ENCODE measurements around the gene CCM2.

Gene CCM2

GRCh38 chr7:45000093-45001032, at the start of gene CCM2:
Gene CCM2, plus strand, starts transcription at chr7:45000201. Its CDS starts 133 bp downstream, at chr7:45000334.
- DNase-seq: no peak

DNA sequence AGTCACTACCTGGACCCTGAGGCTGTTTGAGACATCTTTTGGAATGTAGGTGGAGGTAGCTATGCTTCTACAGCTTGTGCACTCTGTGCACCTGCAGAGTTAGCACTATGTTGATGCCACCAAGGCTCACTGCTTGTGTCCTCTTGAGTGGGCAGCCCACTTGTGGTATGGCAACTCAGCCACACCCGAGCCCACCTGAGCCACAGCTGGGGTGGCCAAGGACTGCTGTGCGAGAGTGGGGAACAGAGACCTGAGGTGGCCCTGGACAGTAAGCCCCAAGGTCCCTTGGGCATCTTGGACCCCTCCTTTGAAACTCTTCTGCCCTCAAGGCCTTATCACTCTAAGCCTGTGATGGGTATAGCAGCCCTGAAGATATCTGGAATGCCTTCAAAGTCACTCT, 46.8 kb upstream of the CCM2 start:
- no peak for DNase-seq

DNA sequence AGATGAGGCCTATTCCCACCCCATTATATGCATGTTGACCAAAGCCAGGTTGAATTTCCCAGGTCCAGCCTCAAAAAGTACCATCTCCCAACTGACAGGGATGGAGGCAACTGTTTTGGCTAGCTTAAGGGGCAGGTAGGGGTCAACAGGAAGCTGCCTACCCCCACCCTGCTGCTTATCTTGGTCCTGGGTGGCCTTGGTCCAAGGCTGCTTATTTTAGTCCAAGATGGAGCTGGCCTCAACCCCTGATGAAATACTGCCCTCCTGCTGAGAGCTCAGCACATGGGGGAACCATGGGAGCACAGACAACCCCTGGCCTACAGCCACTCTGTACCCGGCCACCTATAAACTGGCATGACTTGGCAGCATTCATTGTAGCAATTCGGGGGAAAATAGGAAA, 44.3 kb upstream of the CCM2 start:
- no peak for DNase-seq

DNA sequence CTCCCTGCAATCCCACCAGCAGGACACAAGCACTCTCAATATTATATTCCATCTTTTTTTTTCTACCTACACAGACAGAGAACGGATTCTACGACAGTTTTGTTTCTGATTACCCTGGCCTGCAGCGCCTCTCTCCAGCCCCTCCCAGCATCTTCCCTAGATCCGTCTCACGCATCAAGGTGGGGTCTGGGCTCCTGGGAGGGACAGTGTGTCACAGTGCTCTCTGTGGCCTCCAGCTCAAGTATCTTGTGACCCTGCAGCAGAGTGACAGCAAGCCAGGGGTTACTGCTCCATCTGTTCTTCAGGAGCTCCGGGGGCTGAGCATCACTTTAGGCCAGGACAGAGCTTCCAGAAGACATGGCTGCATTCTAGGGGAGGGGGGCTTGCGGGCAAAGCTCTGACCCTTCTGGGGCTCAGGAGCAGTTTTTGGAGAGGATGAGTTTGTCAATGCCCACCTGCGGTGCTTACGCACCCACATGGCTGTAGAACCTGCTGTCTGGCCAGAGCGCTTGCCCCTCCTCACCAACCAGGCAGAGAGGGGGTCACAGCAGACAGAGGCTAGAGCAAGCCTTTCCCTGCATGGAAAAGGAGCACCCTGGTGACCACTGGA, 43.7 kb upstream of the CCM2 start:
- no peak for DNase-seq

DNA sequence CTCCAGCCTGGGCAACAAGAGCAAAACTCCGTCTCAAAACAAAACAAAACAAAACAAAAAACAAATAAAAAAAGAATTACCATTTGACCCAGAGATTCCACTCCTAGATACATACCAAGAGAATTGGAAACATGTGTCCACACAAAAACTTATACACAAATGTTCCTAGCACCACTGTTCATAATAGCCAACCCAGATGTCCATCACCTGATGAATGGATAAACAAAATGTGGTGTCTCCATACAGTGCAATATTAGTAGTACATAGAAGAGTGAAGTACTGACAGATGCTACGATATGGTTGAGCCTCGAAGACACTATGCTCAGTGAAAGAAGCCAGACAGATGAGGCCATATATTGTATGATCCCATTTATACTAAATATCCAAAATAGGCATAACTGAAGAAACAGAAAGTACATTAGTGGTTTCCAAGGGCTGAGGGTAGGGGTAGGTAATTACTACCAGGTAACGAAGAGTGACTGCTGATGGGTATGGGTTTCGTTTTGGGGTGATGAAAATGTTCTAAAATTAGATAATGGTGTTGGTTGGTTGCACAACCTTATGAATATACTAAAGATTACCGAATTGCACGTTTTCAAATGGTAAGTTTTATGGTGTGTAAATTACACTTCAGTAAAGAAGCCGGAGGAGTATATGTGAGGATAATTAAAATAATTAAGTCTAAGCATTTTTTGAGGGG, 41.2 kb upstream of the CCM2 start:
- DNase-seq: no peak

GRCh38 chr7:44959433-44959951, 40.5 kb upstream of the CCM2 start:
- no peak for DNase-seq

DNA sequence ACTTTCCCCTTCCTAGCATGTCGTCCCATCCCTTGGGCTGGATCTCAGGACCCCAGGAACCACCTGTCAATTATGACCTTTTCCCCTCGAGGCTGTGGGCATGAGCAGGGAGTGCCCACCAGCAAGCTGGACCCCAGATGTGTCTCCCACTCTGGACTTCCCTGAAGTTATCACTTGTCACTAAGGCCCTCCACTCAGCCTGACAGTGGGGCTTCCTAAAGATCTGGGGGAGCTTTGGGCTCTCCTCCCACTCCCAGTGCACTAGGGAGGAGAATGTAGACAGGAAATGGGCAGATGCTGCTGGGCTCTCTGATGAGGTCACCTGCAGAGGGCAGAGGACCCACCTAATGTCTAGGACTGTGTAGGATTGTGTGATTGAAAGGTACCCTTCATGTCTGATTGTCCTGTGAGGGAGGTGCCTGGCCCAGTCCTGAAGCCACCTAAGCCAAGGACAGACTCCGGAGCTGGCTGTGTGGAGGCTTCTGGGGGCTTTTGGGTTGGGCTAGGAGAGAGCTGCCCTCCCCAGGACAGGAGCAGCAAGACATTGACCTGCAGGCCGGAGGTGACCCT, 39.9 kb upstream of the CCM2 start:
- DNase-seq: no peak

GRCh38 chr7:44961844-44962482, 38.0 kb upstream of the CCM2 start:
- DNase-seq: no peak

DNA sequence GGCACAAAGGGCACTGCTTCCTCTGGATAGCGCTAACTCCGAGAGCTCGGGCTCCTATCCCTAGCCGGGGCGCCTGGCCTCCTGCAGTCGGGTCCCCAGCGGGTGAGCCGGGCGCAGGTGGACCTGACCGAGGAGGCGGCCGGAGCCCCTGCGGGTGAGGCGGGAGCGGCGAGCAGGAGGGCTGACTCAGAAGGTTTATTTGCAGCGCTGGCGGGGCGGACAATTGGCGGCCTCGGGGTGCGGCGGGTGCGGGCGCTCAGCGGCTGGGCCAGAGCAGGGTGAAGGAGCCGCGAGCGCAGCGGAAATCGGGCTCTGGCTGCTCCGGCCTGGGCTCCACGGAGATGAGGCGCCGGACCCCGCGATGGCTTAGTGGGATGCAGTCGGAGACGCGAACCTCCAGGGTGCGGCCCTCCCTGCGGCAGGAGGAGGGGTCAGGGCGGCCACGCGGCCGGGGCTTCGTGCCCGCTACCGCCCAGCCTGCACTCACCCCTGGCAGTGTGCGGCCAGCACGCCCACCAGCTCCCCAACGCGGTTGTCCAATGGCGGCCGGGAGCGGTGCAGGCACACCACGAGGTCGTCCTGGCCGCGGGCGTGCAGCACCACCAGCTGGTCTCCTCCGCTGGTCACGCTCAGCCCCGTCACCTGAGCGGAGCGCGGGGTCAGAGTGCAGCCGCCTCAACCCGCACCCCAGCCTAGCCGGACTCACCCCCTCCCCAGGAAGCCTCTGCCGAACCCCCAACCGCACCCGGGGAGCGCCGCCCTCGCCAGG, 37.3 kb upstream of the CCM2 start:
- DNase-seq: no peak

- DNase-seq: no peak
Observed at GRCh38 chr7:44963364-44964290, 36.4 kb upstream of the CCM2 start.

DNA sequence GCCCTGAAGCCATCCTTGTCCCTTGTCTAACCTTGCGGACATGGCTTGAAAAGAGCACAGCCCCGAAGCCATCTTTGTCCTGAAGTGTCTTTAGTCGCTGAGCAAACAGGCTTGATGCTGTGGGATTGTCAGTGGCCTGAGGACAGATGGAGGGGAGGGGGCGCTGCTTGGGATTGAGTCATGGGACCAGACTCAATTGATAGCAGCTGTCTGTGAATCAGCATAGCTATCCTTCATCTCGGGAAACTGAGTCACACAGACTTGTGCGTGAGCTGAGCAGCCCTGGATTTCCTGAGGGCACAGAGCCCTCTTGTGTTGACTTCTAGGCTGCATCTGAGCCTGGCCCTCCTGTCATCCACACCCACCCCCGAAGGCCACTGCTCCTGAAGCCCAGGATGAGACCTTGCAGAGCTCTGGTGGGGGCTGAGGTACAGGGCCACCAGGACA, 35.6 kb upstream of the CCM2 start:
- no peak for DNase-seq

- no peak for DNase-seq
Observed at GRCh38 chr7:44964831-44965440, 35.1 kb upstream of the CCM2 start.

DNA sequence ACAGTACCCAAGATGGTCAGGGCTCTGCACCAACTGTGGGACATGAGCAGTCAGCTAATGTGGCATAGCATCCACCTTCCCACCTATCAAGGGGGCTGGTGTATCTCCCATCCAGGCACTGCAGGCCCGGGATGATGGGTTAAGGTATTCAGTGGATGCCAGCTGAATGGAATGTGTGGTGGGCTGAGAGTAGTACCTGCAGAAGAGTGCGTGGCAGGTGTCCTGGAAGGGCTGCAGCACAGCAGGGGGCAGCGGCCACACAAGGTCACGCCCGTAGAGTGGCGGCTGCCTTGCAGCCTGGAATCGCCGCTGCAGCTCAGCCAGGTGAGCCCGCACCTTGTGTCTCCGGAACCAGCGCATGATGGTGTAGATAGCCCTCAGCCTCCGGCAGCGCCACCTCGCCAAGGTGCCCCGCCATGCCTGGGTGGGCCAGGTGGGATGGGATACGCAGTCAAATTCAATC, 34.5 kb upstream of the CCM2 start:
- DNase-seq: no peak

- no peak for DNase-seq
Observed at GRCh38 chr7:44965937-44966730, 33.9 kb upstream of the CCM2 start.

DNA sequence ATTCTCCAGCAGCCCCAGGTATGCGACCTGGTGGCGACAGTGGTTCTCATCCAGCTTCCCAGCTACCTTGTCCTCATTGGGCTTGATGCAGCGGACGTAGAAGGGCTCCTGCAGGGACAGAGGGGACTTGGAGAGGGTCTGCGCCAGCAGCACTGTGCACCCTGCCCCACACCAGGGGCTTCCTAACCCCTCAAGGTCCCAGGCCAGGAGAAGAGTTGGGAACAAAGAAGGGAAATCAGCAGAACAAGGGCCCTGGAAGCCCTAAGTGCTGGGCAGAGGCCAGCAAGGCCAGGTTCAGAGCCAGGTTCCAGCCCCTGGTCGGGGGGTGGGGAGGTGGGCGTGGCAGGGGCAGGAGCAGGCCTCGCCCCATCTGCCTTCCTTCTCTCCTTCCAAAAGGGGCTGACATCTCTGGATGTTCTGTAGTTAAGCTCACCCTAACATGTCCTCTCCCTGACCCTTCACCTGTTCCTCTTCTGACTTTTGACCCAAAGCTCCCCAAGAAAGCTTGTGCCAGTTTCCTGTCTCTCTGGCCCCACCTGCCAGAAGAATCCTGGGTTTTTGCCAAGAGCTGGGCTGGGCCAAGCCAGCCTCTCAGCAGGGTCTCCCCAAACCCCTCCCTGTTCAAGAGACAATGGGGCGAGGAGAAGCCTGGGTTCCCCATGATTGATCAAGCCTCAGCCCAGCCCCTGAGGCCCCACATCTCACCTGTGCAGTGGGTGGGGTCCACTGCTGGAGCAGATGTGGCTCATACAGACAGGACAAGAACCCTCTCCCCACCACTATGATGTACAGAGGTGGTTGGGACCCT, 33.1 kb upstream of the CCM2 start:
- DNase-seq: no peak

- no peak for DNase-seq
Observed at GRCh38 chr7:44967571-44968446, 32.2 kb upstream of the CCM2 start.

- DNase-seq: no peak
Observed at GRCh38 chr7:44969049-44969700, 30.8 kb upstream of the CCM2 start.

Data from DMS 273 treated with DMSO at 0.1 percent for 48 hours (cell line).